Measurements from ENCODE around the gene CPXM2. TPM values are rescaled to one million over a fixed set of nuclear protein-coding genes. Genes with fewer than 3 reads are reported as not detected.

Gene CPXM2
- total RNA-seq, 5 donors from 2014 or later (not counting 1 experiment from before 2014, with no cell fraction given): not detected

DNA sequence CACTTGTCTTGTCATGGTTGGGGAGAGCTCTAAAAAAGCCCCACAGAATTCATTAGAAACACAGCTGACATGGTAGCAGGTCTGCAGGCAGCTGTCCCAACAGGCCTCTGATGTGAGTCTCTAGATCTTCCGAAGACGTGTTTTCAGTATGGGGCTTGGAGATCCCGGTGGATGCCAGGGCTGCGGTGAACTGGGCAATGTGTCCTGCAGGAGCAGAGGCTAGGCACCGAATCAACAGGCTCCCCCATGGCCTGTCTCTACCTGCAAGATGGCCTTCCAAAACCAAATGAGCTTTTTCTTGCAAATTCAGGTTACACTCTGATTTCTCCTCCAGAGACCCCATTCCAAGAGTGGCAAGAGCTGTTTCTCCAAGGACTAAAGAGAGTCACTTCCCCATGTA, 2.9 kb downstream of the CPXM2 start:
- no peaks in the 10 kb centered on the region for H3K9me3 Mint-ChIP-seq
- no peak overlapping the region for H3K27ac ChIP-seq (ENCODE audit: low read length)
- ATAC-seq (replicated peaks in 1 of 4) (no peak), DNase-seq (no peak)
- no peak overlapping the region for H3K27ac Mint-ChIP-seq
- no peaks in the 10 kb centered on the region for H3K36me3 Mint-ChIP-seq
- no peaks in the 10 kb centered on the region for H3K36me3 ChIP-seq (ENCODE audit: control insufficient read depth in 2 of 2, extremely low read depth in 1 of 2, insufficient read depth in 1 of 2, low read length in 1 of 2)
- 86% methylated on average over 5 of the region's 5 CpGs for WGBS (ENCODE audit: insufficient coverage)
- ChIA-PET POLR2A (no interaction called here), CTCF (no interaction called here)
- no peak overlapping the region for H3K4me3 Mint-ChIP-seq
- no peak overlapping the region for H3K4me3 ChIP-seq (ENCODE audit: control insufficient read depth in 1 of 2, extremely low read depth in 1 of 2, low read length in 1 of 2)
- H3K27me3 Mint-ChIP-seq: peaks cover 16 to 26% of the 10 kb centered on the region in 2 donors
- no peaks in the 10 kb centered on the region for H3K4me1 ChIP-seq (ENCODE audit: control insufficient read depth in 1 of 2, extremely low read depth in 1 of 2, insufficient read depth in 2 of 2, low read length in 2 of 2)
- H3K4me1 Mint-ChIP-seq: no peaks in the 10 kb centered on the region
- peaks cover 5 to 17% of the 10 kb centered on the region in 2 experiments for H3K27me3 ChIP-seq (replicated peaks in 1 of 2; ENCODE audit: control insufficient read depth in 2 of 2, extremely low read depth in 1 of 2, insufficient read depth in 2 of 2, low read length in 1 of 2)
- H3K9me3 ChIP-seq: no peaks in the 10 kb centered on the region

DNA sequence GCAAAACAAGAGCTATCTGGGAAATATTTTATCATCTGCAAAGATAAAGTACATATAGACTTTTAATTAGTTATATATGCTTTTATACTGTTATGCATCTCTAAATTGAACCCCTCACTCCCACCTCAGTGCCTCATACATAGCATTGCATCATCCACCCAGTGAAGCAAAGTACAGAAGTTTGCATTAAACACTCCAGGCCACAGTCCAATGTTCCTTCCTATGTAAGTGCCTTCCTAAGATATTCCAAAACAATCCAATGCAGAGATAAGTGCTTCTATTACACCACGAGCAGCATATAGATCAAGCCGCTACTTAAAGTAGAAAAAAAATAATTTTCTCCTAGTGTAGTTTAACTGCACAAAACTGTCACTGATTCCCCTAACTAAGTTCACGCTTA, 3.4 kb downstream of the CPXM2 start:
- ATAC-seq (replicated peaks in 1 of 4): no peak
- DNase-seq: no peak
- no peaks in the 10 kb centered on the region for H3K36me3 Mint-ChIP-seq
- H3K27me3 ChIP-seq (replicated peaks in 1 of 2; ENCODE audit: control insufficient read depth in 2 of 2, extremely low read depth in 1 of 2, insufficient read depth in 2 of 2, low read length in 1 of 2): peaks cover 5 to 17% of the 10 kb centered on the region in 2 experiments
- no peak overlapping the region for H3K27ac ChIP-seq (ENCODE audit: low read length)
- H3K36me3 ChIP-seq (ENCODE audit: control insufficient read depth in 2 of 2, extremely low read depth in 1 of 2, insufficient read depth in 1 of 2, low read length in 1 of 2): no peaks in the 10 kb centered on the region
- H3K27ac Mint-ChIP-seq: no peak overlapping the region
- CTCF ChIA-PET: no interaction called here
- H3K4me3 ChIP-seq (ENCODE audit: control insufficient read depth in 1 of 2, extremely low read depth in 1 of 2, low read length in 1 of 2): no peak overlapping the region
- H3K4me1 ChIP-seq (ENCODE audit: control insufficient read depth in 1 of 2, extremely low read depth in 1 of 2, insufficient read depth in 2 of 2, low read length in 2 of 2): no peaks in the 10 kb centered on the region
- POLR2A ChIA-PET: no interaction called here
- no peaks in the 10 kb centered on the region for H3K4me1 Mint-ChIP-seq
- H3K4me3 Mint-ChIP-seq: no peak overlapping the region
- no peaks in the 10 kb centered on the region for H3K9me3 ChIP-seq
- no peaks in the 10 kb centered on the region for H3K9me3 Mint-ChIP-seq
- H3K27me3 Mint-ChIP-seq: peaks cover 16 to 26% of the 10 kb centered on the region in 2 donors
- no CpG with 5 or more reads among the region's 3 CpGs for WGBS (ENCODE audit: insufficient coverage)

DNA sequence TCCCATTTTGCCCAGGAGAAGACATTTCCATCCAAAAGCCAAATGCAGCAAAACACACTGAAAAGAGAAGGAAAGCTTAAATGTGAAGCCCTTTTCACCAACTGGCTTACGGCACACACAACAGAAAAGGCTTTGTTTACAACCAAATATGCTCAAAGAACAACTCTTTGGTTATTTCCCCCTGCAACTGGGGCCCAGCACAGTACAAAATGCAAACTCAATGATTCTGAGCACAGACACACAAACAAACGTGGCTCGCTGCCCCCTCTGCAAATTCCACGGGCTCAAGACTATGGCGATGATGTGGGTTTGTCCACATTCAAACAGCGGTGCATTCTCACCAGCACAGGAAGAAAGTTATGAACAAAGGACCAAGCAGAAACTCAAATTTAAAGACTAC, 5.3 kb downstream of the CPXM2 start:
- CTCF ChIA-PET: no interaction called here
- H3K27me3 Mint-ChIP-seq: peaks cover 12 to 15% of the 10 kb centered on the region in 2 donors
- no peak overlapping the region for H3K4me3 Mint-ChIP-seq
- Histone ChIP-seq H3K27ac (ENCODE audit: low read length) (no peak overlapping the region), H3K4me1 (ENCODE audit: control insufficient read depth in 1 of 2, extremely low read depth in 1 of 2, insufficient read depth in 2 of 2, low read length in 2 of 2) (no peaks in the 10 kb centered on the region), H3K4me3 (ENCODE audit: control insufficient read depth in 1 of 2, extremely low read depth in 1 of 2, low read length in 1 of 2) (no peak overlapping the region), H3K36me3 (ENCODE audit: control insufficient read depth in 2 of 2, extremely low read depth in 1 of 2, insufficient read depth in 1 of 2, low read length in 1 of 2) (no peaks in the 10 kb centered on the region), H3K9me3 (no peaks in the 10 kb centered on the region), H3K27me3 (replicated peaks in 1 of 2; ENCODE audit: control insufficient read depth in 2 of 2, extremely low read depth in 1 of 2, insufficient read depth in 2 of 2, low read length in 1 of 2) (peaks cover 0 to 17% of the 10 kb centered on the region in 2 experiments)
- WGBS (ENCODE audit: insufficient coverage): 86% methylated on average over 5 of the region's 6 CpGs
- no peaks in the 10 kb centered on the region for H3K9me3 Mint-ChIP-seq
- H3K4me1 Mint-ChIP-seq: no peaks in the 10 kb centered on the region
- ATAC-seq (replicated peaks in 1 of 4) (no peak), DNase-seq (no peak)
- no peak overlapping the region for H3K27ac Mint-ChIP-seq
- POLR2A ChIA-PET: no interaction called here
- no peaks in the 10 kb centered on the region for H3K36me3 Mint-ChIP-seq

DNA sequence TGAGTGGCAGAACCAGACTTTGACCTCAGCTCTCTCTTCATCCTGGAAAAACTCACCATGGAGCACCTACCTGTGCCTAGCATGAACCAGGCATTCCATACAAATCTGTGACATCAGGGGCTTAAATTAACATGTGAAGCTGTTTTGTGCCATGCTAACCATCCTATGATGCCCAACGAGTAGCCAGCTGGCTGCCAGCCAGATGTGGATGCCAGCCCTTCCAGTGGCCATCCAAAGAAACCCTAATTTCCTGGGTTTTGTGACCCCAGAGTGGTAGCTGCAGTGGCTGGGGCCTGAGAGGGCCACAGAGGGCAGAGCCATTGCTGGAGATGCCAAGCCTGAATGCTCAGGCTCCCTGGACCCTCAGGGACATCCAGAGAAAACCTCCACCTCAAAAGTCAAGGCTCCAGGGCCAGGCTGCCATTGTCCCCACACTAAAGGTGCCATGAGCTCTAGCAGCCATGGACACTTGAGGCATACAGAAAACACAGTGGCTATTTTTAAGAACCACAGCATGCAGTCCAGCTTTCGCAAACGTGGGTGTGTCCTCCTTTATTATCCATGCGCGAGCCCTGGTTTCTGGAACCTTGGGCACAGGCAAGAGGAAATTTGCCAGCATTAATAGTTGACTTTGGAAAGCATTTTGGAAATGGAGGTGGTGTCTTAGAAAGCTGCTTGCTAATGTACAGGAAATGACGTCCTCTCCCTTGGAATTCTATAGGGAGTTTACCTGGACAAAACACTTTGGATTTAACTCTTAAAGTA, 6.0 kb downstream of the CPXM2 start:
- H3K4me3 ChIP-seq (ENCODE audit: control insufficient read depth in 1 of 2, extremely low read depth in 1 of 2, low read length in 1 of 2): no peak overlapping the region
- H3K27me3 ChIP-seq (replicated peaks in 1 of 2; ENCODE audit: control insufficient read depth in 2 of 2, extremely low read depth in 1 of 2, insufficient read depth in 2 of 2, low read length in 1 of 2): peaks cover 0 to 12% of the 10 kb centered on the region in 2 experiments
- Mint-ChIP-seq H3K4me3 (no peak overlapping the region), H3K27ac (no peak overlapping the region), H3K4me1 (no peaks in the 10 kb centered on the region), H3K27me3 (peaks cover 8 to 11% of the 10 kb centered on the region in 2 donors), H3K36me3 (no peaks in the 10 kb centered on the region), H3K9me3 (no peaks in the 10 kb centered on the region)
- no peaks in the 10 kb centered on the region for H3K4me1 ChIP-seq (ENCODE audit: control insufficient read depth in 1 of 2, extremely low read depth in 1 of 2, insufficient read depth in 2 of 2, low read length in 2 of 2)
- H3K27ac ChIP-seq (ENCODE audit: low read length): no peak overlapping the region
- ATAC-seq (replicated peaks in 1 of 4) (no peak), DNase-seq (no peak)
- no peaks in the 10 kb centered on the region for H3K9me3 ChIP-seq
- ChIA-PET CTCF (no interaction called here), POLR2A (no interaction called here)
- 77% methylated on average over 4 of the region's 6 CpGs for WGBS (ENCODE audit: insufficient coverage)
- no peaks in the 10 kb centered on the region for H3K36me3 ChIP-seq (ENCODE audit: control insufficient read depth in 2 of 2, extremely low read depth in 1 of 2, insufficient read depth in 1 of 2, low read length in 1 of 2)

DNA sequence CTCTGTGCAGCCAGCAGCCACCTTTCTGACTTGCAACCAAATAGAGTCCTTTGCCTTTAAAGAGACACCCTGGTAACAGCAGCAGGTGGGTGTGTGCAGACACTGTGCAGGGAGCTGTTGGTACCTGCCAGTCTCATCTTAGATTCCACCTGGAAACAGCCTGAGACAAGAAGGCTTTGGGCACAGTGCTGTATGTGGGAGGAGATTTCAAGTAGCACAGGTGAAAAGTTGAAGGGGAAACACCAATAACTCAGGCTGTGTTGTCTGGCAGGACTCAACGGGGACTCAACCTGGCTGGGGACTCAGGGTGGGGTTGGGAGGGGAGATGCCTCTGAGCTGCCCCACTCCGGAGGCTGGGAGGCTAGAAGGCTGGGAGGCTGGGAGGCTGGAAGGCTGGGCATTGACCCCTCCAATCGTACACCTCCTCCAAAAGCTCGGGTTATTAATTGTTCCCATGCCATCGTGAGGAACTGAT, 6.7 kb downstream of the CPXM2 start:
- Mint-ChIP-seq H3K27me3 (peaks cover 3 to 5% of the 10 kb centered on the region in 2 donors), H3K27ac (no peak overlapping the region), H3K36me3 (no peaks in the 10 kb centered on the region), H3K4me3 (no peak overlapping the region), H3K9me3 (no peaks in the 10 kb centered on the region), H3K4me1 (no peaks in the 10 kb centered on the region)
- DNase-seq: no peak
- H3K4me3 ChIP-seq (ENCODE audit: control insufficient read depth in 1 of 2, extremely low read depth in 1 of 2, low read length in 1 of 2): no peak overlapping the region
- no peaks in the 10 kb centered on the region for H3K9me3 ChIP-seq
- CTCF ChIA-PET: no interaction called here
- no peak for ATAC-seq (replicated peaks in 1 of 4)
- POLR2A ChIA-PET: no interaction called here
- H3K4me1 ChIP-seq (ENCODE audit: control insufficient read depth in 1 of 2, extremely low read depth in 1 of 2, insufficient read depth in 2 of 2, low read length in 2 of 2): no peaks in the 10 kb centered on the region
- WGBS (ENCODE audit: insufficient coverage): 69% methylated on average over 3 of the region's 5 CpGs
- H3K36me3 ChIP-seq (ENCODE audit: control insufficient read depth in 2 of 2, extremely low read depth in 1 of 2, insufficient read depth in 1 of 2, low read length in 1 of 2): no peaks in the 10 kb centered on the region
- H3K27ac ChIP-seq (ENCODE audit: low read length): no peak overlapping the region
- H3K27me3 ChIP-seq (replicated peaks in 1 of 2; ENCODE audit: control insufficient read depth in 2 of 2, extremely low read depth in 1 of 2, insufficient read depth in 2 of 2, low read length in 1 of 2): peaks cover 0 to 11% of the 10 kb centered on the region in 2 experiments

DNA sequence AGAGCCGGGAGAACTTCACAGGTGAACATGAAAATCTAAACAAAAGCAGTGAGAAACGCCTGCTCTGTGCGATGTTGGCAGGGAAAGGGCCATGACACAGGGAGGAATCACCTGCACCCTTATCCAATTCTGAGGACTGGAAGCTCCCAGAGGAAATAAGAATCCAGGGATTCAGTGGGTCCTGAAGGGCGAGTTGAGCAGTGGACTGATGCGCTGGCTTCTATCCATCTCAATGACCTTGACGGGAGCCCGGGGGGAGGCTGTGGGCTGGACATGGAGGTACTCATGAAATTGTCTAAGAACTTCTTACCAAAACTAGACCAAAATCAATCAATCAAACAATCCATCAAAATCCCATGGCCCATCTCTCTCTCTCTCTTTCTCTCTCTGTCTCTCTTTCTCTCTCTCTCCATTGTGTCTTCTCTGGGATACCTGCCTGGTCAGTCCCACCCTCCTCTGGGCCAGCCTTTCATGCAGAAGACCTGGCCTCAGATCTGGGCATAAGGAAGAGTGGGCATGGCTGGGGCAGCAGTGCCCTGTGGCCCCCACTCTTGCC, 7.2 kb downstream of the CPXM2 start:
- peaks cover 0 to 11% of the 10 kb centered on the region in 2 experiments for H3K27me3 ChIP-seq (replicated peaks in 1 of 2; ENCODE audit: control insufficient read depth in 2 of 2, extremely low read depth in 1 of 2, insufficient read depth in 2 of 2, low read length in 1 of 2)
- H3K4me3 ChIP-seq (ENCODE audit: control insufficient read depth in 1 of 2, extremely low read depth in 1 of 2, low read length in 1 of 2): no peak overlapping the region
- H3K4me3 Mint-ChIP-seq: no peak overlapping the region
- CTCF ChIA-PET: no interaction called here
- H3K27ac Mint-ChIP-seq: no peak overlapping the region
- H3K27me3 Mint-ChIP-seq: peaks cover 1 to 3% of the 10 kb centered on the region in 2 donors
- H3K9me3 Mint-ChIP-seq: no peaks in the 10 kb centered on the region
- no peaks in the 10 kb centered on the region for H3K9me3 ChIP-seq
- H3K4me1 ChIP-seq (ENCODE audit: control insufficient read depth in 1 of 2, extremely low read depth in 1 of 2, insufficient read depth in 2 of 2, low read length in 2 of 2): no peaks in the 10 kb centered on the region
- DNase-seq: no peak
- no peaks in the 10 kb centered on the region for H3K36me3 Mint-ChIP-seq
- POLR2A ChIA-PET: no interaction called here
- no peak for ATAC-seq (replicated peaks in 1 of 4)
- H3K27ac ChIP-seq (ENCODE audit: low read length): no peak overlapping the region
- H3K4me1 Mint-ChIP-seq: no peaks in the 10 kb centered on the region
- H3K36me3 ChIP-seq (ENCODE audit: control insufficient read depth in 2 of 2, extremely low read depth in 1 of 2, insufficient read depth in 1 of 2, low read length in 1 of 2): no peaks in the 10 kb centered on the region
- 80% methylated on average over 3 of the region's 7 CpGs for whole genome bisulfite sequencing (ENCODE audit: insufficient coverage)

Measured in T-cell (primary cell).